Mesendoderm (in vitro differentiated cells): ENCODE results near the gene CNOT10.
"Not testable (repeated sequence)": the region's sequence is repeated elsewhere in the genome, so short reads cannot be mapped to it uniquely, and the experiment has no call there.

Experiments
- DNase-seq: peaks from one replicate; pipeline ENCODE4 v3.0.0; 2013
- H2AK5ac ChIP-seq: 2 replicates; pipeline ENCODE4 v1.6.1; 2013; ENCODE audit warnings: low read length, inconsistent platforms
- H2BK120ac ChIP-seq: 2 replicates; pipeline ENCODE4 v1.6.1; 2013; ENCODE audit warnings: low read depth, mild to moderate bottlenecking, low read length, moderate library complexity, mixed read lengths
- H2BK15ac ChIP-seq: replicated peaks from 2 replicates; pipeline ENCODE4 v1.6.1; 2013; ENCODE audit warnings: low read depth, mild to moderate bottlenecking, moderate library complexity
- H2BK5ac ChIP-seq: 2 replicates; pipeline ENCODE4 v1.6.1; 2013; ENCODE audit warnings: low read length, inconsistent platforms
- H3K18ac ChIP-seq: 2 replicates; pipeline ENCODE4 v1.6.1; 2013; ENCODE audit warnings: mild to moderate bottlenecking, low read length, mixed read lengths
- H3K23ac ChIP-seq: one replicate; pipeline ENCODE4 v1.6.1; 2013; ENCODE audit warnings: low read length
- H3K27ac ChIP-seq: 2 replicates; pipeline ENCODE4 v1.5.1; 2013; ENCODE audit warnings: low read depth, mild to moderate bottlenecking, inconsistent platforms, low read length, moderate library complexity
- H3K27me3 ChIP-seq: 2 replicates; pipeline ENCODE4 v1.6.1; 2013; ENCODE audit warnings: low read length, control low read depth, mild to moderate bottlenecking, inconsistent platforms; ENCODE audit not compliant: insufficient read depth, poor library complexity
- H3K36me3 ChIP-seq: 2 replicates; pipeline ENCODE4 v1.6.1; 2013; ENCODE audit warnings: low read length, inconsistent platforms; ENCODE audit not compliant: control insufficient read depth, insufficient read depth
- H3K4ac ChIP-seq: one replicate; pipeline ENCODE4 v1.6.1; 2013; ENCODE audit warnings: low read depth, mild to moderate bottlenecking, low read length, moderate library complexity
- H3K4me1 ChIP-seq: 2 replicates; pipeline ENCODE4 v1.6.1; 2013; ENCODE audit warnings: low read depth, low read length, inconsistent platforms; ENCODE audit not compliant: control insufficient read depth
- H3K4me2 ChIP-seq: 2 replicates; pipeline ENCODE4 v1.6.1; 2013; ENCODE audit warnings: low read length
- H3K4me3 ChIP-seq: 2 replicates; pipeline ENCODE4 v1.5.1; 2013; ENCODE audit warnings: mild to moderate bottlenecking, low read length
- H3K56ac ChIP-seq: one replicate; pipeline ENCODE4 v1.6.1; 2013; ENCODE audit warnings: low read length
- H3K79me1 ChIP-seq: 2 replicates; pipeline ENCODE4 v1.6.1; 2013; ENCODE audit warnings: low read length, inconsistent platforms
- H3K79me2 ChIP-seq: 2 replicates; pipeline ENCODE4 v1.6.1; 2013; ENCODE audit warnings: mild to moderate bottlenecking, low read length; ENCODE audit not compliant: control insufficient read depth, insufficient read depth
- H3K9ac ChIP-seq: 2 replicates; pipeline ENCODE4 v1.6.1; 2013; ENCODE audit warnings: low read length, inconsistent platforms
- H4K5ac ChIP-seq: one replicate; pipeline ENCODE4 v1.6.1; 2013; ENCODE audit warnings: low read length
- H4K8ac ChIP-seq: one replicate; pipeline ENCODE4 v1.6.1; 2013; ENCODE audit warnings: low read depth, mild to moderate bottlenecking, control low read depth, low read length, moderate library complexity
- WGBS: extraction: QIAGEN DNeasy Blood & Tissue Kit; methylation state at CpG from one replicate; pipeline ENCODE4 v1.1.7; 2013; ENCODE audit warnings: low lambda C conversion rate, missing lambda C conversion rate; ENCODE audit not compliant: insufficient coverage; ENCODE audit errors: extremely low coverage; 5-methylcytosine and 5-hydroxymethylcytosine counted together

The CNOT10 gene

GRCh38 chr3:32801440-32801839, 116.5 kb downstream of the CNOT10 start:
- not testable (repeated sequence) for H2BK15ac ChIP-seq, H3K27ac ChIP-seq, H2AK5ac ChIP-seq, H4K5ac ChIP-seq, H3K79me1 ChIP-seq, DNase-seq, H3K56ac ChIP-seq, H3K23ac ChIP-seq, H3K9ac ChIP-seq, H3K18ac ChIP-seq, H3K4me2 ChIP-seq, H3K4me3 ChIP-seq, H3K4me1 ChIP-seq, H4K8ac ChIP-seq, H2BK5ac ChIP-seq, H3K79me2 ChIP-seq, H2BK120ac ChIP-seq, H3K36me3 ChIP-seq, H3K27me3 ChIP-seq
- no CpG with 5 or more reads among the region's 5 CpGs for WGBS
- H3K4ac ChIP-seq: peak overlapping the region; percentile 62

GRCh38 chr3:32813180-32813579, 128.2 kb downstream of the CNOT10 start:
- Histone ChIP-seq H3K18ac (no peak overlapping the region), H2BK5ac (no peak overlapping the region), H2AK5ac (no peak overlapping the region), H3K79me1 (no peaks in the 10 kb centered on the region), H4K5ac (no peak overlapping the region), H3K4me3 (no peak overlapping the region), H3K56ac (peak overlapping the region; percentile 44), H3K4me2 (no peak overlapping the region), H3K27me3 (no peaks in the 10 kb centered on the region), H3K4ac (no peak overlapping the region), H2BK120ac (no peak overlapping the region), H3K79me2 (peaks cover 25% of the 10 kb centered on the region), H3K23ac (no peak overlapping the region), H2BK15ac (peak overlapping the region; percentile 64), H3K27ac (no peak overlapping the region), H3K4me1 (peaks cover 10% of the 10 kb centered on the region), H4K8ac (no peak overlapping the region), H3K36me3 (no peaks in the 10 kb centered on the region), H3K9ac (no peak overlapping the region)
- no CpG with 5 or more reads among the region's 2 CpGs for WGBS
- DNase-seq: no peak

GRCh38 chr3:32814361-32814760, 129.4 kb downstream of the CNOT10 start:
- H3K18ac ChIP-seq: peak overlapping the region; percentile 44
- H3K4me1 ChIP-seq: peaks cover 10% of the 10 kb centered on the region
- no peaks in the 10 kb centered on the region for H3K36me3 ChIP-seq
- no peak overlapping the region for H3K4me3 ChIP-seq
- no peak overlapping the region for H2BK5ac ChIP-seq
- peak overlapping the region; percentile 82 for H3K56ac ChIP-seq
- H3K4ac ChIP-seq: no peak overlapping the region
- no peak overlapping the region for H4K5ac ChIP-seq
- H2AK5ac ChIP-seq: no peak overlapping the region
- no peak overlapping the region for H3K23ac ChIP-seq
- H2BK120ac ChIP-seq: no peak overlapping the region
- H2BK15ac ChIP-seq: no peak overlapping the region
- H3K4me2 ChIP-seq: no peak overlapping the region
- DNase-seq: no peak
- peaks cover 37% of the 10 kb centered on the region for H3K79me2 ChIP-seq
- H3K9ac ChIP-seq: peak overlapping the region; percentile 41
- no peak overlapping the region for H3K27ac ChIP-seq
- no peak overlapping the region for H4K8ac ChIP-seq
- no CpG with 5 or more reads among the region's 6 CpGs for WGBS
- H3K79me1 ChIP-seq: no peaks in the 10 kb centered on the region
- no peaks in the 10 kb centered on the region for H3K27me3 ChIP-seq

- H3K18ac ChIP-seq: peak overlapping the region; percentile 91
- WGBS: no CpG with 5 or more reads among the region's 21 CpGs
- H4K8ac ChIP-seq: peak overlapping the region; percentile 78
- H3K79me2 ChIP-seq: peaks cover 53% of the 10 kb centered on the region
- peak; percentile 70 for DNase-seq
- no peak overlapping the region for H2BK15ac ChIP-seq
- H2AK5ac ChIP-seq: peak overlapping the region; percentile 0
- H3K27ac ChIP-seq: peak overlapping the region; percentile 95
- peak overlapping the region; percentile 92 for H4K5ac ChIP-seq
- peak overlapping the region; percentile 88 for H3K9ac ChIP-seq
- H3K4ac ChIP-seq: peak overlapping the region; percentile 95
- H3K79me1 ChIP-seq: no peaks in the 10 kb centered on the region
- H3K23ac ChIP-seq: no peak overlapping the region
- peak overlapping the region; percentile 86 for H3K56ac ChIP-seq
- H3K4me3 ChIP-seq: peak overlapping the region; percentile 42
- H2BK5ac ChIP-seq: peak overlapping the region; percentile 64
- no peaks in the 10 kb centered on the region for H3K27me3 ChIP-seq
- H3K4me1 ChIP-seq: peaks cover 12% of the 10 kb centered on the region
- H2BK120ac ChIP-seq: peak overlapping the region; percentile 68
- H3K36me3 ChIP-seq: no peaks in the 10 kb centered on the region
- peak overlapping the region; percentile 79 for H3K4me2 ChIP-seq
These were observed 131.0 kb downstream of the CNOT10 start for GRCh38 chr3:32815841-32816438.

- no peaks in the 10 kb centered on the region for H3K36me3 ChIP-seq
- H3K56ac ChIP-seq: peak overlapping the region; percentile 100
- no peak overlapping the region for H4K5ac ChIP-seq
- peak overlapping the region; percentile 100 for H3K27ac ChIP-seq
- no peaks in the 10 kb centered on the region for H3K79me1 ChIP-seq
- DNase-seq: peak; percentile 97
- peak overlapping the region; percentile 99 for H3K18ac ChIP-seq
- H3K9ac ChIP-seq: peak overlapping the region; percentile 100
- H3K79me2 ChIP-seq: peaks cover 60% of the 10 kb centered on the region
- H4K8ac ChIP-seq: peak overlapping the region; percentile 91
- H3K4me1 ChIP-seq: peaks cover 14% of the 10 kb centered on the region
- peak overlapping the region; percentile 98 for H3K4me3 ChIP-seq
- H3K4ac ChIP-seq: peak overlapping the region; percentile 91
- H3K4me2 ChIP-seq: peak overlapping the region; percentile 63
- WGBS: no CpG with 5 or more reads among the region's 85 CpGs
- no peak overlapping the region for H2BK15ac ChIP-seq
- no peaks in the 10 kb centered on the region for H3K27me3 ChIP-seq
- no peak overlapping the region for H2AK5ac ChIP-seq
- peak overlapping the region; percentile 87 for H2BK5ac ChIP-seq
- peak overlapping the region; percentile 8 for H2BK120ac ChIP-seq
- H3K23ac ChIP-seq: peak overlapping the region; percentile 99
These were observed 131.7 kb downstream of the CNOT10 start for GRCh38 chr3:32816439-32817256.
